ENCODE measurements around the gene GAREM2. TPM values are rescaled to one million over a fixed set of nuclear protein-coding genes. Genes with fewer than 3 reads are reported as not detected.

GAREM2 gene
- polyA plus RNA-seq, 1 donor: 3.9 TPM

GRCh38 chr2:26187537-26188104, 14.7 kb downstream of the GAREM2 start:
- DNase-seq (ENCODE audit: low read depth): no peak

- DNase-seq (ENCODE audit: low read depth): no peak
These were observed 16.2 kb downstream of the GAREM2 start for GRCh38 chr2:26189123-26189522.

GRCh38 chr2:26189751-26190150, 16.9 kb downstream of the GAREM2 start:
- no peak for DNase-seq (ENCODE audit: low read depth)

- no peak for DNase-seq (ENCODE audit: low read depth)
These were observed 17.5 kb downstream of the GAREM2 start for GRCh38 chr2:26190369-26190768.

GRCh38 chr2:26191316-26192159, 18.6 kb downstream of the GAREM2 start:
- no peak for DNase-seq (ENCODE audit: low read depth)

GRCh38 chr2:26193578-26194231, 20.8 kb downstream of the GAREM2 start:
- DNase-seq (ENCODE audit: low read depth): no peak

- no peak for DNase-seq (ENCODE audit: low read depth)
These were observed 22.4 kb downstream of the GAREM2 start for GRCh38 chr2:26195040-26195984.

GRCh38 chr2:26196683-26197418, 24.0 kb downstream of the GAREM2 start:
- DNase-seq (ENCODE audit: low read depth): no peak

- no peak for DNase-seq (ENCODE audit: low read depth)
These were observed 24.6 kb downstream of the GAREM2 start for GRCh38 chr2:26197516-26197915.

GRCh38 chr2:26202981-26203490, 30.1 kb downstream of the GAREM2 start:
- no peak for DNase-seq (ENCODE audit: low read depth)

GRCh38 chr2:26203906-26204305, 31.0 kb downstream of the GAREM2 start:
- DNase-seq (ENCODE audit: low read depth): no peak

- no peak for DNase-seq (ENCODE audit: low read depth)
These were observed 39.1 kb downstream of the GAREM2 start for GRCh38 chr2:26212011-26212410.

- no peak for DNase-seq (ENCODE audit: low read depth)
These were observed 41.9 kb downstream of the GAREM2 start for GRCh38 chr2:26214759-26215158.

- DNase-seq (ENCODE audit: low read depth): no peak
These were observed 42.9 kb downstream of the GAREM2 start for GRCh38 chr2:26215833-26216232.

- no peak for DNase-seq (ENCODE audit: low read depth)
These were observed 43.7 kb downstream of the GAREM2 start for GRCh38 chr2:26216587-26216986.

GRCh38 chr2:26217720-26218119, 44.8 kb downstream of the GAREM2 start:
- DNase-seq (ENCODE audit: low read depth): no peak

- DNase-seq (ENCODE audit: low read depth): no peak
These were observed 50.1 kb downstream of the GAREM2 start for GRCh38 chr2:26223018-26223417.

- no peak for DNase-seq (ENCODE audit: low read depth)
These were observed 51.2 kb downstream of the GAREM2 start for GRCh38 chr2:26224095-26224494.

- no peak for DNase-seq (ENCODE audit: low read depth)
These were observed 56.7 kb downstream of the GAREM2 start for GRCh38 chr2:26229595-26229994.

- no peak for DNase-seq (ENCODE audit: low read depth)
These were observed 57.9 kb downstream of the GAREM2 start for GRCh38 chr2:26230806-26231205.

GRCh38 chr2:26235089-26235488, 62.2 kb downstream of the GAREM2 start:
- DNase-seq (ENCODE audit: low read depth): no peak
